Measurements from ENCODE around the gene TTYH1. TPM values are rescaled to one million over a fixed set of nuclear protein-coding genes. Genes with fewer than 3 reads are reported as not detected.

The TTYH1 gene
- not detected in 2 replicates for total RNA-seq

DNA sequence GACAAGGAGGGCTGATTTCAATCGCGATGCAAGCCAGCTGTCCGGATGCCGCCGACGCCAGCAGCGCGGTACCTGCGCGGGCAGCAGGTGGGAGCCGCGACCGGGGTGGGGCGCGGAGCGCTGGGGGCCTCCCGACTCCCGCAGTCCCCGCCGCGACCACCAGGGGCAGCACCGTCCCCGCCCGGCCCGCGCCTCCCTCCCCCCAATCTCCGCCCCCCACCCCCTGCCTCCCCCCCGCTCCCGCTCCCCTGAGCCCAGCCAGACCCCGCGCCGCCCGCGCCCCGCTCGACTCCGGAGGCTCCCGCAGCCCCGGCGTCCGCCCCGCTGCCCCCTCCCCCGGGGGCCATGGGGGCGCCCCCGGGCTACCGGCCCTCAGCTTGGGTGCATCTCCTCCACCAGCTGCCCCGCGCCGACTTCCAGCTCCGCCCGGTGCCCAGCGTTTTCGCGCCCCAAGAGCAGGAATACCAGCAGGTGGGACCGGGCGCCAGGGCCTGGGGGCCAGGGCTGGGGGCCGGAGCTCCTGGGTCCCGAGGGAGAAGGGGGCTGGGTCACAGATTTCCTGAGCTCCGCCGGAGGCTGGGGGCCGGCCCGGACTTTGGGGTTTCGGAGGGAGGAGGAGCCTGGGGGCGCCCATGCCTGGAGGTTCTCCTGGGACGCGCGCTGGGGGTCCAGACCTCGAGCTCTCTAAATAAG, at the start of gene TTYH1:
TSS of gene TTYH1 (plus strand) at position 257 of the 693 bp plus-strand sequence. CDS start at position 346, 89 bp downstream.

DNA sequence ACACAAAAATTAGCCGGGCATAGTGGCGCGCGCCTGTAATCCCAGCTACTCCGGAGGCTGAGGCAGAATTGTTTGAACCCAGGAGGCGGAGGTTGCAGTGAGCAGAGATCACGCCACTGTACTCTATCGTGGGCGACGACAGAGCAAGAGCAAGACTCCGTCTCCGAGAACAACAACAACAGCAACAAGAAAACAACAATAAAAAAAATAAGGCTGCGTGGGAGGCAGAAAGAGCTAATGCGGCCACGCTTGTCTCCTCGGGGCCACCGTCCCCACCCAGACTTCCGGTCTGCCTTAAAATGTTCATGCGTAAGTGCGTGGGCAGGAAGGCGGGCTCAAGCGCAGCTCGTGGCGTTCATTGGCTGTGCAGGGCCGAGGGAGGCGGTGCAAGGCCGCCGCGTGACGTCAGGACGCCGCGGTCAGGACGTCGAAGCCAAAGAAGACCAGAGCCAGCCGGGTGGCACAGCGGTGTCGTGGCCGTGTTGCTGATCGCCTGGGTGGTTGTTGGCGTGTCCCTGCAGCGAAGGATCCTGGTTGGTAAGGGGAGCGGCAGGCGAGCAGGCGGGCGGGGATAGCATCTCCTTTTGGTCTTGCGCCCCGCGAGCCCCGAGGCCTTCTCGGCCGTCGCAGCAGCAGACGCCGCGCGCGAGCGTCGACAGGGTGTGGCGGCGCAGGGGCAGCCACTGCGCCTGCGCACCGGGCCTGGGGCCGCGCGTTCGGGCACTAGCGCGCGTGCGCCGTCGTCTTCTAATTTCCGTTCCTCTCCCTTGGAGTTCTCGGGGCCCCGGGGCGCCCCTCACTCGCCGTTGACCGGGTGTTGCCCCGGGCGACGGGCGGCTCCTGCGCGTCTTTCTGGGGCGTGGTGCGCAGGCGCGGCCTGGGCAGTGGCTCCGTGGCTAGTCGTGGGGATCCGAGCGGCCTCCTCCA, 33.8 kb downstream of the TTYH1 start, which contains the start of gene LENG8:
TSS of gene LENG8 (plus strand) at position 426 of the 927 bp plus-strand sequence. CDS start 2,146 bp downstream, outside the sequence.

GRCh38 chr19:54463531-54464043, 48.3 kb downstream of the TTYH1 start, which contains the start of gene LENG9:
TSS of gene LENG9 (minus strand) at chr19:54463778. CDS start at chr19:54463526, 252 bp downstream.

GRCh38 chr19:54473071-54473891, 58.0 kb downstream of the TTYH1 start, which contains the start of gene CDC42EP5:
TSS of gene CDC42EP5 (minus strand) at chr19:54473296. CDS start at chr19:54465547, 7,749 bp downstream.

Other genes with a start within 250 kb of the TTYH1 start
- gene TMC4, start 242.3 kb upstream of the TTYH1 start, total RNA-seq: 26.7 and 71.6 TPM in 2 replicates
- gene MBOAT7, start 225.9 kb upstream of the TTYH1 start, total RNA-seq: 13.3 and 37.7 TPM in 2 replicates
- 49.3 and 58.8 TPM in 2 replicates for gene TSEN34, start 224.2 kb upstream of the TTYH1 start, total RNA-seq
- 1,225 and 1,614 TPM in 2 replicates for gene RPS9, start 214.6 kb upstream of the TTYH1 start, total RNA-seq
- gene LILRB3, start 192.5 kb upstream of the TTYH1 start, total RNA-seq: not detected in 2 replicates
- not detected in 2 replicates for gene LILRA6, start 172.7 kb upstream of the TTYH1 start, total RNA-seq
- gene LILRB5, start 158.2 kb upstream of the TTYH1 start, total RNA-seq: not detected in 2 replicates
- gene LILRB2, start 134.4 kb upstream of the TTYH1 start, total RNA-seq: not detected in 2 replicates
- gene LILRA5, start 102.3 kb upstream of the TTYH1 start, total RNA-seq: not detected in 2 replicates
- not detected in 2 replicates for gene LILRA4, start 76.3 kb upstream of the TTYH1 start, total RNA-seq
- not detected in 2 replicates for gene LAIR1, start 50.5 kb upstream of the TTYH1 start, total RNA-seq
- gene LENG8, start 33.7 kb downstream of the TTYH1 start, total RNA-seq: 14.7 and 52.6 TPM in 2 replicates
- 11.4 and 13.7 TPM in 2 replicates for gene LENG9, start 48.3 kb downstream of the TTYH1 start, total RNA-seq
- 17.7 and 24.6 TPM in 2 replicates for gene CDC42EP5, start 57.8 kb downstream of the TTYH1 start, total RNA-seq
- gene LAIR2, start 87.4 kb downstream of the TTYH1 start, total RNA-seq: not detected in 2 replicates
- not detected in 2 replicates for gene LILRA2, start 158.3 kb downstream of the TTYH1 start, total RNA-seq
- not detected in 2 replicates for gene LILRA1, start 178.2 kb downstream of the TTYH1 start, total RNA-seq
- gene LILRB1, start 215.0 kb downstream of the TTYH1 start, total RNA-seq: not detected in 2 replicates
- not detected in 2 replicates for gene LILRB4, start 247.5 kb downstream of the TTYH1 start, total RNA-seq